ENCODE measurements around the gene TNFRSF8. TPM values are rescaled to one million over a fixed set of nuclear protein-coding genes. Genes with fewer than 3 reads are reported as not detected.

Gene TNFRSF8
- total and polyA plus RNA-seq, 9 of the 15 experiments (the other 6 are each of a cell fraction or from before 2014, with no cell fraction given): 3.5 to 38.4 (median 17.1) TPM

GRCh38 chr1:12052008-12052573 lies 11.0 kb upstream of the TNFRSF8 start (continued):
- TF ChIP-seq TSC22D4 (tag; IDR thresholded peaks at IDR 0.05) (no peak), MEF2A (IDR thresholded peaks at IDR 0.05; ENCODE audit: control insufficient read depth, low read depth, low read length) (peak; percentile 59; the same call in 1 of the 2 replicates), CTBP1 (IDR thresholded peaks at IDR 0.05; ENCODE audit: borderline replicate concordance) (peak; percentile 61), ZNF41 (CRISPR knock-in tag; conservative IDR thresholded peaks at IDR 0.05) (no peak), ZC3H8 (IDR thresholded peaks at IDR 0.05) (no peak), ZNF274 (IDR thresholded peaks at IDR 0.05; ENCODE audit: borderline replicate concordance, low read depth, low read length) (no peak), CHD7 (IDR thresholded peaks at IDR 0.05; ENCODE audit: low read depth, low read length) (no peak), TAF15 (IDR thresholded peaks at IDR 0.05; ENCODE audit: low read depth, low read length) (no peak), SNIP1 (IDR thresholded peaks at IDR 0.05; ENCODE audit: low read depth) (no peak), PCBP2 (IDR thresholded peaks at IDR 0.05; ENCODE audit: low read depth, low read length, poor library complexity, severe bottlenecking) (no peak), PHB2 (IDR thresholded peaks at IDR 0.05; ENCODE audit: low read depth) (no peak), ATF1 (CRISPR knock-in tag; IDR thresholded peaks at IDR 0.05) (no peak), ATF1 (tag; IDR thresholded peaks at IDR 0.05) (peak; percentile 62), MYNN (IDR thresholded peaks at IDR 0.05) (no peak), MYNN (CRISPR knock-in tag; IDR thresholded peaks at IDR 0.05) (no peak), RBM22 (IDR thresholded peaks at IDR 0.05; ENCODE audit: low read depth, low read length, poor library complexity, severe bottlenecking) (no peak), JUN (IDR thresholded peaks at IDR 0.05; ENCODE audit: borderline replicate concordance, low read depth, low read length) (peak; percentile 97), JUN (CRISPR knock-in tag; IDR thresholded peaks at IDR 0.05; ENCODE audit: borderline replicate concordance) (no peak), ZSCAN29 (IDR thresholded peaks at IDR 0.05) (no peak)
- TF ChIP-seq, protein P1, sequence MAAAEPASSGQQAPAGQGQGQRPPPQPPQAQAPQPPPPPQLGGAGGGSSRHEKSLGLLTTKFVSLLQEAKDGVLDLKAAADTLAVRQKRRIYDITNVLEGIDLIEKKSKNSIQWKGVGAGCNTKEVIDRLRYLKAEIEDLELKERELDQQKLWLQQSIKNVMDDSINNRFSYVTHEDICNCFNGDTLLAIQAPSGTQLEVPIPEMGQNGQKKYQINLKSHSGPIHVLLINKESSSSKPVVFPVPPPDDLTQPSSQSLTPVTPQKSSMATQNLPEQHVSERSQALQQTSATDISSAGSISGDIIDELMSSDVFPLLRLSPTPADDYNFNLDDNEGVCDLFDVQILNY (CRISPR knock-in tag; IDR thresholded peaks at IDR 0.05): no peak
